GM20000 (cell line): ENCODE data around the gene DCXR.

Experiments
- DNase-seq: peaks from one replicate; pipeline ENCODE4 v3.0.0; 2012; ENCODE audit warnings: low spot score
- TF ChIP-seq, protein P1 (sequence below): IDR thresholded peaks from 2 replicates; pipeline ENCODE4 v1.5.1; 2012; ENCODE audit warnings: mild to moderate bottlenecking, control low read depth; ENCODE audit errors: extremely low read depth, missing control alignments

DCXR gene

DNA sequence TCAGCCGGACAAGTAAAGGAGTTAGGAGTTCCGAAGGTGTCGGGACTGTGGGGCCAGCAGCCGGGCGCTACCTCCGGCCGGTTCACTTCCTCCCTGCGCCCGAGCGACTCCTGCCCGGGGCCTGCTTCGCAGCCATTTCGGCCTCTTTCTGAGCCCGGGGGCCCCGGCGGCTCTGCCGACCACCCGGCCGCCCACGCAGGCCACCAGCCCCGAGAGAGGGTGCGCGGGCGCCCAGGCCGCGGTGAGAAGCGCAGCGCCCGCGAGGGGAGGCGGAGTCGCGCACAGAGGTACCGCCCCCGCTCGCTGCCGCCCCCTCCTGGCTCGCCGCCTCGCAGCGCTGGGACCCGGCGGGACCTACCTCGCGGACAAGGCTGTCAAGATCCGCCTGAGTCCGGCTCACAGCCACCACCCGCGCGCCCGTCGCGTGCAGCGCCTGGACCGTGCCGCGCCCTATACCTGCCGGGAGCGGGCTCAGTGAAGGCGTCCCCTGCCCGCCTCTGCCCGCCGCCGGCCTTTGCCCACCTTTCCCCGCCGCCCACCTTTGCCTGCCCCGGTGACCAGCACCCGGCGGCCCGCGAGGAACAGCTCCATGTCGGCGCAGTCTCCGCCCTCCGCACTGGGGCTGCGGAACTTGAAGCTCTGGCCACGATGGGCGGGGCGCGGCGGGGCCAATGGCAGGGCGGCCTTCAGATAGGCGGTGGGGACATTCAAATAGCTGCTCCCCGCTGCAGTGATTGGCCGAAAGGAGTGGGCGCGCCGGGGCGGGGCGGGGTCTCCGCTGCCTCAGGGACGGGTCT is at the start of gene DCXR:
DCXR (minus strand) TSS at position 606 of the 797 bp plus-strand sequence; CDS start at position 591, 15 bp downstream.
- peak; percentile 98 for DNase-seq
- TF ChIP-seq, protein P1, sequence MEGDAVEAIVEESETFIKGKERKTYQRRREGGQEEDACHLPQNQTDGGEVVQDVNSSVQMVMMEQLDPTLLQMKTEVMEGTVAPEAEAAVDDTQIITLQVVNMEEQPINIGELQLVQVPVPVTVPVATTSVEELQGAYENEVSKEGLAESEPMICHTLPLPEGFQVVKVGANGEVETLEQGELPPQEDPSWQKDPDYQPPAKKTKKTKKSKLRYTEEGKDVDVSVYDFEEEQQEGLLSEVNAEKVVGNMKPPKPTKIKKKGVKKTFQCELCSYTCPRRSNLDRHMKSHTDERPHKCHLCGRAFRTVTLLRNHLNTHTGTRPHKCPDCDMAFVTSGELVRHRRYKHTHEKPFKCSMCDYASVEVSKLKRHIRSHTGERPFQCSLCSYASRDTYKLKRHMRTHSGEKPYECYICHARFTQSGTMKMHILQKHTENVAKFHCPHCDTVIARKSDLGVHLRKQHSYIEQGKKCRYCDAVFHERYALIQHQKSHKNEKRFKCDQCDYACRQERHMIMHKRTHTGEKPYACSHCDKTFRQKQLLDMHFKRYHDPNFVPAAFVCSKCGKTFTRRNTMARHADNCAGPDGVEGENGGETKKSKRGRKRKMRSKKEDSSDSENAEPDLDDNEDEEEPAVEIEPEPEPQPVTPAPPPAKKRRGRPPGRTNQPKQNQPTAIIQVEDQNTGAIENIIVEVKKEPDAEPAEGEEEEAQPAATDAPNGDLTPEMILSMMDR = peak; percentile 93

DNA sequence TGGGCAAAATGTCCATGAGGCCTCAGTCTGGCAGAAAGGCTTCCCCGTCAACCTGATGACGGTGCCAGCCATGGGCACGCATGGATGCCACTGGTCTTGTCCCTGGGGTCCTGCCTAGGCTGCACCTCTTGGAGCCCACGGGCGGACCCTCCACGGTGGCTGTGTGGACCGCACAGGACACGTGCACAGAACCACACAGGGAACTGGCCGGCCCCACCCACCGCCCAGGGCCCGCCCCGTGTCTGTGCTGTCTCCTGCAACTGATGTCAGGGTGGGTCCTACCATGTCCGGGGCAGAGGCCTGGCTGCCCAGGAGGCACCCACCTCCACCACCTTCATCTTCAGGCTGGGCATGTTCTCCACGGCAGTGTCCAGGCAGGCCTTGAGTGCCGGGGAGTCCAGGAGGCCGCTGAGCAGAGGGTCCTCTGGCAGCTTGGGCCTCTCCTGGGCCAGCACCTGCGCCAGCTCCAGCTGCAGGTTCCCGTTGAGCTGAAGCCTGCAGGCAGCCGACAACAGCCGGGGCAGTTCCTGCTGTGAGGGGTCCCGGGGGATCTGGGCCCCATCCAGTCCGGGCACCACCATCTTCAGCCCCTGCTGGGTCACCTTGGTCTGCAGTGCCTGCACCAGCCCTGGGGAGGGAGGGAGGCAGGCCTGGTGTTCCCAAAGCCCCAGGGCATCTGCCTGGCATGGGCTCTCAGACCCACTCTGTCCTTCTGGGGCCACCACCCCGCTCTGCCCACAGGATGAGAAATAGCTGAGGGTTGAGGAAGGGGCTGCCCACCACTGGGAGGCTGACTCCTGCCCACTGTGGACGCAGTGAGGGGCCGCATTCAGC is 48.7 kb upstream of the DCXR start:
- TF ChIP-seq, protein P1 = no peak
- DNase-seq = no peak

DNA sequence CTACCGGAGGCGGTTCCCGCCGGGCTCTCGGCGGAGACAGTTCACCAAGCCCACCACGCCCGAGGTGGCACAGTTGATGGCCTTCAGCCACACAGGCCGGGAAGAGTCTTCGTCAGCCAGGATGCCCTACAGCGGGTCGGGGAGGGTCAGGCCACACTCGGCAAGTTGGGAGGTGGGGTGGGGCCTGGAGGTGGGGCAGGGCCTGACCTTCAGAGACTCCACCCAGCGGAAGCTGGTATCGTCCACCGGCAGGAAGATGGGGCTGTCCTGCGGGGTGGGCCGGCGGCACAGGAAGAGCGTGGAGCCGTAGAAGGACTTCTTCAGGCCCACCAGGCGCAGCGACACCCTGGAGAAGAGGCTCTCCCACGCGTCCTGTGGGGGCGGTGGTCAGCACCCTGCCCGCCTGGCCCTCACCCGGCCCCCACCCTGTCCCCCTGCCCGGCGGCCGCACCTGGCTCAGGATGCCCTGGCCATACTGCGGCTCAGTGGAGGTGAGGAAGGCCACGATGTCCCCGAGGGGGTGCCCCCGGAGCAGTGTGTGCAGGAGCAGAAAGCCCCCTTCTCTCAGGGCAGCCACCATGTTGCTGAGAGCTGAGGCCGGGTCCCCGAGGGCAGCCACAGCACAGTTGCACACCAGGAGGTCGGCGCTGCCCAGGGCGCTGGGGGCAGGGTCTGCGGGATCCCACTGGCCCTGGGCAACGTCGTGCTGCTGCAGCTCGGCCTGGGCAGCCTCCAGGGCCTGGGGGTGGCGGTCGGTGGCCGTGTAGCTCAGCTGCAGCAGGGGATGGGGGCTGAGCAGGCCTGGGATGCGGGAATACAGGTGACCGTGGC is 47.7 kb upstream of the DCXR start:
- TF ChIP-seq, protein P1 = no peak
- DNase-seq = no peak

DNA sequence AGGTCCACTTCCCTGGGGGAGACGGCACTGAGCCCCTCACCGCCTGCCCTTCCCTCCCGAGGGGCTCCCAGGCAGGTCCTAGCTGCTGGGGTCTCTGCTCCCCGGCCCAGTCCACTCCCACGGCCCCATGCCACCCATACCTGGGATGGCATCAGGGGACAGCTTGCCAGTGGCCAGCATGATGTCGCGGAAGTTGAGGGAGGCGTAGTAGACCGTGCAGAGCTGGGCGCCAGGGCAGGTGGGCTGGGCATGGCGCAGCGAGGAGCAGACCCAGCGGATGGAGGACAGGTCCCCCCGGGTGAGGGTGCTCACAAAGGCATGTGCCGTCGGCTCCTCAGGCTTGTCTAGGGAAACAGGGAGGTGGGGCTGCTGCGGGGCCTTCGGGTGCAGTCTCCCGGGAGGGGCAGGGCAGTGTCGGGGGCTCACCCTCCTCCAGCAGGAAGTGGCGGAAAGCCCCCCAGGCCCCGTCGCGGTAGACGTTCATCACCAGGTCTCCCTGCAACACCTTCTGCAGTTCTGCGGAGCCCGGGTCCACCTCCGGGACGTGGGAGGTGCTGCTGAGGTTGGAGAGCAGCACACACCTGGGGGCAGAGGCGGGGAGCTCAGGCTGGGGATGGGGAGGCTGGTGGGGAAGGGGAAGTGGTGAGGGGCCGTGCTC is 47.0 kb upstream of the DCXR start:
- no peak for DNase-seq
- TF ChIP-seq, protein P1 = no peak

DNA sequence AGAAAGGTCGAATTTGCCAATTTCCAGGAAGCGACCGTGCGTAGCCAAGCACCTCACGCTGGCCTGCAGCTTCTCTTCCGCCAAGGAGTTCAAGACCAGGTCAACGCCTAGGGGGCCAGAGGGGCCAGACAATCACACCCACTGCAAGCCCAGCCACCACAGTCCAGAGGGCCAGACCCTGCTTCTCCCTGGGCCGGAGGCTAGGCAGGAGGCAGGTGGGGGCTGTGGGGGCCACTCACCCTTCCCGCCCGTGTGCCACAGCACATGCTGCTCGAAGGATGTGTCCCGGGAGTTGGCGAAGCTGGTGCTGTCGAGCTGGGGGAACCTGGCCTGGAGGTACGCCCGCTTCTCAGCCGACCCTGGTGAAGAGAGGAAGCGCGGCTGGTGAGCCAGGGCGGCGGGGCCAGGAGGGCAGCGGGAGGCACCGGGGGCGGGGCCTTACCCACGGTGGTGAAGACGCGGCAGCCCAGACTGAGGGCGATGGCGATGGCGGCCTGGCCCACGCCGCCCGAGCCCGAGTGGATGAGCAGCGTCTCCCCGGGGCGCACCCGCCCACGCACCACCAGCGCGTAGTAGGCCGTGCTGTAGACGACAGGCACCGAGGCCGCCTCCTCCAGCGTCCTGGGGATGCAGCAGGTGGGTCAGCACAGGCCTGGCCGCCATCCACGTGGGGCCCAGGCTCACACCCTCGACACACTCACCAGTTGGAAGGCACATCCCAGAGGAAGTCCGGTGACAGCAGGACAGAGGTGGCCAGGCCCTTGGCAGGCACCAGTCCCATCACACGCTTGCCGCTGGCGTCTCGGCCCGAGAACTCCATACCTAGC is 46.2 kb upstream of the DCXR start:
- TF ChIP-seq, protein P1 = no peak

DNA sequence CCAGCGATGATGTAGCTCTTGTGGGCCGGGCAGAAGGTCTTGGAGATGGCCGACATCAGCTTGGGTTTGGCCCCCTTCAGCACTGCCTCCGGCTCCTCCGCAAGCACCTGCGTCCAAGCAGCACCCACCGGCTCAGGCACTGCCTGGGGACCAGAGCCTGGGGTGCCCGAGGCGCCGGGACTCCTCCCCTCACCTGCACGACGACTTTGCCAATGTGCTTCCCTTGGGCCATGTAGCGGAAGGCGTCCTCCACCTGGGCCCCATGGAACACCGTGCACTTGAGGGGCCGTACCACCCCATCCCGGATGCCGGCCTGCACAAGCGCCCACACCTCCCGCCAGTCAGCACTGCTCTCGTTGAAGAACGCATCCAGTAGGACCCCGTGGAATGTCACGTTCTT is 45.5 kb upstream of the DCXR start:
- TF ChIP-seq, protein P1 = no peak
- no peak for DNase-seq

More for the DNA sequence above, 46.2 kb upstream of the DCXR start:
- no peak for DNase-seq
